Osteoblast (primary cell): Measurements from ENCODE around the gene SIAH2. TPM values are rescaled to one million over a fixed set of nuclear protein-coding genes. Genes with fewer than 3 reads are reported as not detected.

Source experiments
- DNase-seq: peaks from one replicate; pipeline ENCODE4 v3.0.0; 2011; ENCODE audit warnings: low spot score, mixed read lengths; ENCODE audit not compliant: insufficient read length; ENCODE audit errors: missing footprints
- H2AFZ ChIP-seq: 2 replicates; pipeline ENCODE4 v1.6.0; 2011; ENCODE audit warnings: mild to moderate bottlenecking, low read length
- H3K27ac ChIP-seq: 2 replicates; pipeline ENCODE4 v1.5.1; 2011; ENCODE audit warnings: mild to moderate bottlenecking, low read depth, low read length, moderate library complexity
- H3K27me3 ChIP-seq: 2 replicates; pipeline ENCODE4 v1.6.0; 2012; ENCODE audit warnings: mild to moderate bottlenecking, control low read depth, inconsistent platforms, low read length, moderate library complexity; ENCODE audit not compliant: insufficient read depth
- H3K36me3 ChIP-seq: 2 replicates; pipeline ENCODE4 v1.5.1; 2011; ENCODE audit warnings: mild to moderate bottlenecking, low read length, control low read depth, moderate library complexity; ENCODE audit not compliant: insufficient read depth
- H3K4me1 ChIP-seq: 2 replicates; pipeline ENCODE4 v1.5.1; 2011; ENCODE audit warnings: mild to moderate bottlenecking, low read length, control low read depth, moderate library complexity; ENCODE audit not compliant: insufficient read depth
- H3K4me2 ChIP-seq: 2 replicates; pipeline ENCODE4 v1.6.0; 2011; ENCODE audit warnings: mild to moderate bottlenecking, low read length; ENCODE audit not compliant: insufficient read depth
- H3K4me3 ChIP-seq: fragments of 200-600 bp; sonication (generic); 3 replicates; pipeline ENCODE4 v1.5.1; 2012; ENCODE audit warnings: mild to moderate bottlenecking, low read length, inconsistent platforms; ENCODE audit not compliant: insufficient read depth
- H3K79me2 ChIP-seq: 2 replicates; pipeline ENCODE4 v1.6.0; 2012; ENCODE audit warnings: mild to moderate bottlenecking, low read length, control low read depth, inconsistent platforms; ENCODE audit not compliant: insufficient read depth
- H3K9me3 ChIP-seq: 2 replicates; pipeline ENCODE4 v1.5.1; 2011; ENCODE audit warnings: low read depth, low read length, control low read depth
- H4K20me1 ChIP-seq: 2 replicates; pipeline ENCODE4 v1.6.0; 2012; ENCODE audit warnings: mild to moderate bottlenecking, low read length, control low read depth; ENCODE audit not compliant: insufficient read depth
- CTCF ChIP-seq: IDR thresholded peaks from 2 replicates; pipeline ENCODE4 v1.5.1; 2011; ENCODE audit warnings: mild to moderate bottlenecking, low read depth, low read length, moderate library complexity; ENCODE audit errors: extremely low read depth
- total RNA-seq: library from RNA; depleted of rRNA; stranded (reverse); fragments of >200 nt; gene quantifications from 2 replicates; pipeline ENCODE4 v1.2.3, GENCODE V29; 2012

Gene SIAH2
- total RNA-seq, 1 donor, result 36.2 TPM

- Histone ChIP-seq H3K4me1 (no peaks in the 10 kb centered on the region), H4K20me1 (no peaks in the 10 kb centered on the region), H3K4me3 (no peak overlapping the region), H3K27ac (no peak overlapping the region), H3K36me3 (no peaks in the 10 kb centered on the region), H3K4me2 (no peak overlapping the region), H2AFZ (no peak overlapping the region), H3K9me3 (no peaks in the 10 kb centered on the region), H3K27me3 (peaks cover 24% of the 10 kb centered on the region), H3K79me2 (no peaks in the 10 kb centered on the region)
- DNase-seq, result no peak
- TF ChIP-seq CTCF, result no peak
Measured at GRCh38 chr3:150805354-150805753, 42.4 kb upstream of the SIAH2 start.

- no peak overlapping the region for H3K4me2 ChIP-seq
- no peak for DNase-seq
- H3K4me1 ChIP-seq, result no peaks in the 10 kb centered on the region
- no peak overlapping the region for H2AFZ ChIP-seq
- H3K79me2 ChIP-seq, result no peaks in the 10 kb centered on the region
- no peak overlapping the region for H3K4me3 ChIP-seq
- H3K27ac ChIP-seq, result no peak overlapping the region
- no peak for TF ChIP-seq CTCF
- H3K9me3 ChIP-seq, result no peaks in the 10 kb centered on the region
- H4K20me1 ChIP-seq, result no peaks in the 10 kb centered on the region
- H3K27me3 ChIP-seq, result peaks cover 24% of the 10 kb centered on the region
- no peaks in the 10 kb centered on the region for H3K36me3 ChIP-seq
Measured at GRCh38 chr3:150803440-150803985, 40.5 kb upstream of the SIAH2 start.

- Histone ChIP-seq H3K36me3 (no peaks in the 10 kb centered on the region), H3K9me3 (no peaks in the 10 kb centered on the region), H3K4me2 (no peak overlapping the region), H3K79me2 (no peaks in the 10 kb centered on the region), H3K4me1 (no peaks in the 10 kb centered on the region), H2AFZ (no peak overlapping the region), H3K27me3 (peaks cover 22% of the 10 kb centered on the region), H3K4me3 (no peak overlapping the region), H3K27ac (no peak overlapping the region), H4K20me1 (no peaks in the 10 kb centered on the region)
- no peak for DNase-seq
- TF ChIP-seq CTCF, result no peak
Measured at GRCh38 chr3:150800722-150801121, 37.8 kb upstream of the SIAH2 start.

GRCh38 chr3:150798122-150798618, 35.2 kb upstream of the SIAH2 start:
- Histone ChIP-seq H3K36me3 (no peaks in the 10 kb centered on the region), H4K20me1 (no peaks in the 10 kb centered on the region), H3K4me3 (no peak overlapping the region), H3K79me2 (no peaks in the 10 kb centered on the region), H3K4me2 (no peak overlapping the region), H3K27ac (no peak overlapping the region), H3K27me3 (peaks cover 15% of the 10 kb centered on the region), H2AFZ (peak overlapping the region; percentile 6), H3K9me3 (no peaks in the 10 kb centered on the region), H3K4me1 (no peaks in the 10 kb centered on the region)
- DNase-seq, result no peak
- TF ChIP-seq CTCF, result no peak
